SK-N-SH (cell line): Measurements from ENCODE around the gene SNX3. TPM values are rescaled to one million over a fixed set of nuclear protein-coding genes. Genes with fewer than 3 reads are reported as not detected.

Experiments used
- CTCF ChIA-PET: fragments of 300-600, 350-600 bp; formaldehyde crosslinking; extraction: SDS; loops from one replicate; lab custom pipeline; 2021; lab: Yijun Ruan, JAX
- POLR2A ChIA-PET: fragments of 350-600 bp; sonication (Branson Sonifier 250); formaldehyde crosslinking; extraction: SDS; loops from one replicate; lab custom pipeline; 2020; ENCODE audit warnings: antibody characterized with exemption, inconsistent platforms; lab: Yijun Ruan, JAX
- DNase-seq: peaks from one replicate; pipeline ENCODE4 v3.0.0; 2012
- H2AFZ ChIP-seq: fragments of 200-600 bp; sonication (generic); 2 replicates; pipeline ENCODE4 v1.8.1; 2016; ENCODE audit warnings: antibody characterized with exemption, mild to moderate bottlenecking, low read depth
- H3F3A ChIP-seq: fragments of 200-600 bp; sonication (generic); replicated peaks from 2 replicates; pipeline ENCODE3; 2016; ENCODE audit warnings: antibody characterized with exemption, mild to moderate bottlenecking; ENCODE audit not compliant: insufficient read depth
- H3K27ac ChIP-seq, 2 experiments: fragments of 200-500 bp in 1 of 2; fragments of 200-600 bp in 1 of 2; sonication (Bioruptor generic) in 1 of 2; sonication (generic), shearing (Covaris generic) in 1 of 2; 2 replicates each; pipeline versions ENCODE4 v1.5.1 to v1.6.1; 2014 to 2016; ENCODE audit warnings: low read depth in 2 of 2, inconsistent platforms in 1 of 2, low read length in 1 of 2, mild to moderate bottlenecking in 1 of 2, mixed read lengths in 1 of 2
- H3K27me3 ChIP-seq: fragments of 200-600 bp; sonication (generic), shearing (Covaris generic); 2 replicates; pipeline ENCODE4 v1.6.1; 2016; ENCODE audit warnings: mixed run types; ENCODE audit not compliant: insufficient read depth
- H3K36me3 ChIP-seq, 2 experiments: fragments of 200-500 bp in 1 of 2; fragments of 200-600 bp in 1 of 2; sonication (Bioruptor generic) in 1 of 2; sonication (generic) in 1 of 2; replicated peaks in 1 of 2; 2 replicates each; pipeline versions ENCODE3 to v1.5.1; 2014 to 2016; ENCODE audit warnings: low read length in 1 of 2, mild to moderate bottlenecking in 1 of 2; ENCODE audit not compliant: insufficient read depth in 2 of 2, control insufficient read depth in 1 of 2
- H3K4me1 ChIP-seq, 2 experiments: fragments of 200-500 bp in 1 of 2; fragments of 200-600 bp in 1 of 2; sonication (Bioruptor generic) in 1 of 2; sonication (generic), shearing (Covaris generic) in 1 of 2; 2 replicates each; pipeline versions ENCODE4 v1.5.1 to v1.6.1; 2014 to 2016; ENCODE audit warnings: low read depth in 1 of 2, low read length in 1 of 2, mixed run types in 1 of 2; ENCODE audit not compliant: insufficient read depth in 2 of 2, control insufficient read depth in 1 of 2
- H3K4me2 ChIP-seq: fragments of 200-600 bp; sonication (generic), shearing (Covaris generic); 2 replicates; pipeline ENCODE4 v1.6.1; 2017; ENCODE audit warnings: mixed run types
- H3K4me3 ChIP-seq, 2 experiments: fragments of 200-500 bp in 1 of 2; fragments of 200-600 bp in 1 of 2; sonication (Bioruptor generic) in 1 of 2; sonication (generic), shearing (Covaris generic) in 1 of 2; 2 replicates each; pipeline versions ENCODE4 v1.5.1 to v1.8.1; 2014 to 2016; ENCODE audit warnings: low read depth in 2 of 2, inconsistent platforms in 1 of 2, low read length in 1 of 2, mild to moderate bottlenecking in 1 of 2, mixed read lengths in 1 of 2, moderate library complexity in 1 of 2
- H3K79me2 ChIP-seq: fragments of 200-600 bp; sonication (generic); 2 replicates; pipeline ENCODE4 v1.8.1; 2017; ENCODE audit warnings: mild to moderate bottlenecking; ENCODE audit not compliant: insufficient read depth
- H3K9ac ChIP-seq: fragments of 200-600 bp; sonication (generic); 2 replicates; pipeline ENCODE4 v1.6.1; 2017; ENCODE audit warnings: mixed run types
- H3K9me2 ChIP-seq: fragments of 200-600 bp; sonication (generic); 2 replicates; pipeline ENCODE4 v1.6.1; 2017; ENCODE audit warnings: mixed run types
- H3K9me3 ChIP-seq: fragments of 200-600 bp; sonication (generic); 2 replicates; pipeline ENCODE4 v1.6.1; 2017; ENCODE audit warnings: mixed run types, mild to moderate bottlenecking, moderate library complexity
- H4K20me1 ChIP-seq: fragments of 200-600 bp; sonication (generic); 2 replicates; pipeline ENCODE4 v1.6.1; 2017; ENCODE audit warnings: mild to moderate bottlenecking, mixed run types; ENCODE audit not compliant: insufficient read depth
- ELF1 ChIP-seq: IDR thresholded peaks from 2 replicates; pipeline ENCODE4 v1.4.0; 2012
- FOSL2 ChIP-seq: IDR thresholded peaks from 2 replicates; pipeline ENCODE4 v1.4.0; 2012; ENCODE audit warnings: low read depth, mild to moderate bottlenecking, moderate library complexity, borderline replicate concordance
- FOXJ3 ChIP-seq: sonication (generic); formaldehyde crosslinking; IDR thresholded peaks from 2 replicates; pipeline ENCODE4 v1.5.1; 2020; ENCODE audit warnings: mild to moderate bottlenecking, missing genetic modification reagents
- GABPA ChIP-seq: IDR thresholded peaks from 2 replicates; pipeline ENCODE4 v1.4.0; 2012; ENCODE audit warnings: low read depth, mild to moderate bottlenecking
- IRF3 ChIP-seq: fragments of 150-350 bp; IDR thresholded peaks from 2 replicates; pipeline ENCODE4 v1.6.1; 2016; ENCODE audit warnings: mild to moderate bottlenecking, low read depth, low read length
- NFIC ChIP-seq: IDR thresholded peaks from 2 replicates; pipeline ENCODE4 v1.4.0; 2012; ENCODE audit warnings: borderline replicate concordance
- NRF1 ChIP-seq: IDR thresholded peaks from 2 replicates; pipeline ENCODE4 v1.6.1; 2012; ENCODE audit warnings: low read depth, mild to moderate bottlenecking, low read length
- RCOR1 ChIP-seq: fragments of 150-350 bp; IDR thresholded peaks from 2 replicates; pipeline ENCODE4 v1.6.1; 2017; ENCODE audit warnings: antibody characterized with exemption, low read length
- RFX5 ChIP-seq: IDR thresholded peaks from 2 replicates; pipeline ENCODE4 v1.6.1; 2012; ENCODE audit warnings: mild to moderate bottlenecking, improper control_type of control experiment, low read length
- WGBS: methylation state at CpG from one replicate; pipeline ENCODE4 v1.1.6; 2017; ENCODE audit warnings: low lambda C conversion rate; 5-methylcytosine and 5-hydroxymethylcytosine counted together
- polyA plus RNA-seq, 3 experiments: library from polyadenylated mRNA; depleted of rRNA; stranded (reverse); fragments of >200 nt; gene quantifications; 2 replicates each; pipeline ENCODE4 v1.2.3, GENCODE V29; 2012
- TF ChIP-seq, protein P1 (sequence below): IDR thresholded peaks from 2 replicates; pipeline ENCODE4; 2012
- TF ChIP-seq, protein P2 (sequence below): IDR thresholded peaks from 2 replicates; pipeline ENCODE4 v1.4.0; 2012; ENCODE audit warnings: low read depth, borderline replicate concordance
- TF ChIP-seq, protein P3 (sequence below): fragments of 200-600 bp; sonication (generic); IDR thresholded peaks from 2 replicates; pipeline ENCODE4 v1.6.1; 2017; ENCODE audit warnings: antibody characterized with exemption, mild to moderate bottlenecking, moderate library complexity

Gene SNX3
- polyA plus RNA-seq, 1 of the 3 experiments (the other 2 are of a cell fraction), result 105 TPM

- Histone ChIP-seq H3K9me3 (no peaks in the 10 kb centered on the region), H3K36me3 (peaks cover 0 to 6% of the 10 kb centered on the region in 2 experiments), H3K4me3 (no peak overlapping the region), H3F3A (no peaks in the 10 kb centered on the region), H3K9ac (no peak overlapping the region), H3K27ac (no peak overlapping the region)
- CTCF ChIA-PET, result interaction anchor here (0.8 to 1.4 kb wide), 4 partner anchors 9 to 530 kb away, joined by 3 to 4 read pairs (median 3); no protein-coding TSS in a partner anchor
- no peak for TF ChIP-seq GABPA
- TF ChIP-seq FOXJ3 (CRISPR knock-in tag), result no peak
- TF ChIP-seq ELF1, result no peak
- TF ChIP-seq IRF3, result no peak
- TF ChIP-seq, protein P1, sequence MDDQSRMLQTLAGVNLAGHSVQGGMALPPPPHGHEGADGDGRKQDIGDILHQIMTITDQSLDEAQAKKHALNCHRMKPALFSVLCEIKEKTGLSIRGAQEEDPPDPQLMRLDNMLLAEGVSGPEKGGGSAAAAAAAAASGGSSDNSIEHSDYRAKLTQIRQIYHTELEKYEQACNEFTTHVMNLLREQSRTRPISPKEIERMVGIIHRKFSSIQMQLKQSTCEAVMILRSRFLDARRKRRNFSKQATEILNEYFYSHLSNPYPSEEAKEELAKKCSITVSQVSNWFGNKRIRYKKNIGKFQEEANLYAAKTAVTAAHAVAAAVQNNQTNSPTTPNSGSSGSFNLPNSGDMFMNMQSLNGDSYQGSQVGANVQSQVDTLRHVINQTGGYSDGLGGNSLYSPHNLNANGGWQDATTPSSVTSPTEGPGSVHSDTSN, result no peak
- no peak for TF ChIP-seq RFX5
- TF ChIP-seq, protein P2, sequence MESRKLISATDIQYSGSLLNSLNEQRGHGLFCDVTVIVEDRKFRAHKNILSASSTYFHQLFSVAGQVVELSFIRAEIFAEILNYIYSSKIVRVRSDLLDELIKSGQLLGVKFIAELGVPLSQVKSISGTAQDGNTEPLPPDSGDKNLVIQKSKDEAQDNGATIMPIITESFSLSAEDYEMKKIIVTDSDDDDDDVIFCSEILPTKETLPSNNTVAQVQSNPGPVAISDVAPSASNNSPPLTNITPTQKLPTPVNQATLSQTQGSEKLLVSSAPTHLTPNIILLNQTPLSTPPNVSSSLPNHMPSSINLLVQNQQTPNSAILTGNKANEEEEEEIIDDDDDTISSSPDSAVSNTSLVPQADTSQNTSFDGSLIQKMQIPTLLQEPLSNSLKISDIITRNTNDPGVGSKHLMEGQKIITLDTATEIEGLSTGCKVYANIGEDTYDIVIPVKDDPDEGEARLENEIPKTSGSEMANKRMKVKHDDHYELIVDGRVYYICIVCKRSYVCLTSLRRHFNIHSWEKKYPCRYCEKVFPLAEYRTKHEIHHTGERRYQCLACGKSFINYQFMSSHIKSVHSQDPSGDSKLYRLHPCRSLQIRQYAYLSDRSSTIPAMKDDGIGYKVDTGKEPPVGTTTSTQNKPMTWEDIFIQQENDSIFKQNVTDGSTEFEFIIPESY, result no peak
- no peak for TF ChIP-seq RCOR1
- TF ChIP-seq NRF1, result no peak
- TF ChIP-seq NFIC, result no peak
- no peak for TF ChIP-seq FOSL2
- TF ChIP-seq, protein P3, sequence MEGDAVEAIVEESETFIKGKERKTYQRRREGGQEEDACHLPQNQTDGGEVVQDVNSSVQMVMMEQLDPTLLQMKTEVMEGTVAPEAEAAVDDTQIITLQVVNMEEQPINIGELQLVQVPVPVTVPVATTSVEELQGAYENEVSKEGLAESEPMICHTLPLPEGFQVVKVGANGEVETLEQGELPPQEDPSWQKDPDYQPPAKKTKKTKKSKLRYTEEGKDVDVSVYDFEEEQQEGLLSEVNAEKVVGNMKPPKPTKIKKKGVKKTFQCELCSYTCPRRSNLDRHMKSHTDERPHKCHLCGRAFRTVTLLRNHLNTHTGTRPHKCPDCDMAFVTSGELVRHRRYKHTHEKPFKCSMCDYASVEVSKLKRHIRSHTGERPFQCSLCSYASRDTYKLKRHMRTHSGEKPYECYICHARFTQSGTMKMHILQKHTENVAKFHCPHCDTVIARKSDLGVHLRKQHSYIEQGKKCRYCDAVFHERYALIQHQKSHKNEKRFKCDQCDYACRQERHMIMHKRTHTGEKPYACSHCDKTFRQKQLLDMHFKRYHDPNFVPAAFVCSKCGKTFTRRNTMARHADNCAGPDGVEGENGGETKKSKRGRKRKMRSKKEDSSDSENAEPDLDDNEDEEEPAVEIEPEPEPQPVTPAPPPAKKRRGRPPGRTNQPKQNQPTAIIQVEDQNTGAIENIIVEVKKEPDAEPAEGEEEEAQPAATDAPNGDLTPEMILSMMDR, result no peak
- TF ChIP-seq, all 33 proteins: peak for 0
- Histone ChIP-seq H3K4me1 (peaks cover 0 to 20% of the 10 kb centered on the region in 2 experiments; a peak in 2 of 4 replicates), H3K79me2 (peaks cover 98% of the 10 kb centered on the region), H2AFZ (no peak overlapping the region), H3K4me2 (no peak overlapping the region), H3K9me2 (no peaks in the 10 kb centered on the region), H3K27me3 (no peaks in the 10 kb centered on the region), H4K20me1 (peaks cover 24% of the 10 kb centered on the region)
- POLR2A ChIA-PET, result interaction anchor here (1.6 kb wide), 1 partner anchor 9 kb away, joined by 4 read pairs; the partner anchor contains the start of gene SNX3
- WGBS, result 92% methylated on average over 5 of the region's 5 CpGs
- DNase-seq, result no peak
Measured at GRCh38 chr6:108252055-108252454, 8.8 kb downstream of the SNX3 start.
